Trophoblast cell (in vitro differentiated cells and primary cell): ENCODE measurements around the gene ZBTB20.

Source experiments
- DNase-seq, 2 donors: peaks; one replicate each; pipeline ENCODE4 v3.0.0-alpha.2; 2016
- H2AFZ ChIP-seq: 2 replicates; pipeline ENCODE4 v1.6.1; 2013; ENCODE audit warnings: low read length, moderate library complexity, mild to moderate bottlenecking; ENCODE audit not compliant: insufficient read depth, poor library complexity
- H2AK5ac ChIP-seq: 2 replicates; pipeline ENCODE4 v1.6.1; 2013; ENCODE audit warnings: mild to moderate bottlenecking, low read length
- H2BK120ac ChIP-seq: 2 replicates; pipeline ENCODE4 v1.6.1; 2013; ENCODE audit warnings: low read length, mild to moderate bottlenecking, moderate library complexity; ENCODE audit not compliant: insufficient read depth, poor library complexity
- H2BK12ac ChIP-seq: 2 replicates; pipeline ENCODE4 v1.6.1; 2013; ENCODE audit warnings: mild to moderate bottlenecking, low read length, moderate library complexity
- H2BK5ac ChIP-seq: 2 replicates; pipeline ENCODE4 v1.6.1; 2013; ENCODE audit warnings: low read length, low read depth, moderate library complexity, mild to moderate bottlenecking; ENCODE audit not compliant: poor library complexity
- H3K14ac ChIP-seq: 2 replicates; pipeline ENCODE4 v1.6.1; 2013; ENCODE audit warnings: mild to moderate bottlenecking, low read length
- H3K18ac ChIP-seq: 2 replicates; pipeline ENCODE4 v1.6.1; 2013; ENCODE audit warnings: mild to moderate bottlenecking, low read length
- H3K23ac ChIP-seq: 2 replicates; pipeline ENCODE4 v1.6.1; 2013; ENCODE audit warnings: low read length
- H3K27ac ChIP-seq: 2 replicates; pipeline ENCODE4 v1.5.1; 2013; ENCODE audit warnings: low read depth, mild to moderate bottlenecking, inconsistent platforms, low read length, moderate library complexity
- H3K27me3 ChIP-seq: 2 replicates; pipeline ENCODE4 v1.6.1; 2013; ENCODE audit warnings: inconsistent platforms, mild to moderate bottlenecking, low read length, moderate library complexity; ENCODE audit not compliant: insufficient read depth
- H3K36me3 ChIP-seq, 2 experiments: 1 replicate in 1 of 2; 2 replicates in 1 of 2; pipeline ENCODE4 v1.6.1; 2013; ENCODE audit warnings: low read length in 2 of 2, mild to moderate bottlenecking in 2 of 2, moderate library complexity in 1 of 2; ENCODE audit not compliant: insufficient read depth in 2 of 2, control insufficient read depth in 1 of 2
- H3K4ac ChIP-seq: 2 replicates; pipeline ENCODE4 v1.6.1; 2013; ENCODE audit warnings: low read depth, mild to moderate bottlenecking, low read length, moderate library complexity
- H3K4me1 ChIP-seq, 2 experiments: 1 replicate in 1 of 2; 2 replicates in 1 of 2; pipeline ENCODE4 v1.6.1; 2013; ENCODE audit warnings: low read length in 2 of 2, mild to moderate bottlenecking in 2 of 2, moderate library complexity in 1 of 2; ENCODE audit not compliant: insufficient read depth in 2 of 2, control insufficient read depth in 1 of 2
- H3K4me2 ChIP-seq: 2 replicates; pipeline ENCODE4 v1.6.1; 2013; ENCODE audit warnings: inconsistent platforms, mild to moderate bottlenecking, low read length, moderate library complexity
- H3K4me3 ChIP-seq: 2 replicates; pipeline ENCODE4 v1.5.1; 2013; ENCODE audit warnings: mild to moderate bottlenecking, low read depth, low read length, inconsistent platforms
- H3K79me1 ChIP-seq: one replicate; pipeline ENCODE4 v1.6.1; 2013; ENCODE audit warnings: low read length
- H3K79me2 ChIP-seq: 2 replicates; pipeline ENCODE4 v1.6.1; 2013; ENCODE audit warnings: low read length, mild to moderate bottlenecking; ENCODE audit not compliant: control insufficient read depth, insufficient read depth, poor library complexity
- H3K9ac ChIP-seq: 2 replicates; pipeline ENCODE4 v1.6.1; 2013; ENCODE audit warnings: mild to moderate bottlenecking, low read length
- H3K9me3 ChIP-seq: 2 replicates; pipeline ENCODE4 v1.6.1; 2013; ENCODE audit warnings: low read depth, mild to moderate bottlenecking, control low read depth, inconsistent platforms, low read length; ENCODE audit not compliant: insufficient read depth
- H4K12ac ChIP-seq: 2 replicates; pipeline ENCODE4 v1.6.1; 2013; ENCODE audit warnings: low read depth, mild to moderate bottlenecking, low read length, moderate library complexity
- H4K8ac ChIP-seq: 2 replicates; pipeline ENCODE4 v1.6.1; 2013; ENCODE audit warnings: low read depth, mild to moderate bottlenecking, low read length, moderate library complexity
- H4K91ac ChIP-seq: one replicate; pipeline ENCODE4 v1.6.1; 2013; ENCODE audit warnings: low read depth, mild to moderate bottlenecking, low read length, moderate library complexity
- WGBS: extraction: QIAGEN DNeasy Blood & Tissue Kit; methylation state at CpG from one replicate; pipeline ENCODE4 v1.1.7; 2013; ENCODE audit warnings: missing lambda C conversion rate; ENCODE audit not compliant: insufficient read length, insufficient coverage; ENCODE audit errors: extremely low coverage; 5-methylcytosine and 5-hydroxymethylcytosine counted together

The ZBTB20 gene

GRCh38 chr3:114721864-114722263, 425.2 kb downstream of the ZBTB20 start:
- H2AK5ac ChIP-seq, result no peak overlapping the region
- no peak overlapping the region for H2AFZ ChIP-seq
- H3K9me3 ChIP-seq, result no peaks in the 10 kb centered on the region
- H3K9ac ChIP-seq, result no peak overlapping the region
- H4K12ac ChIP-seq, result no peak overlapping the region
- H3K36me3 ChIP-seq, result no peaks in the 10 kb centered on the region
- H4K8ac ChIP-seq, result no peak overlapping the region
- H3K23ac ChIP-seq, result no peak overlapping the region
- no peaks in the 10 kb centered on the region for H3K79me1 ChIP-seq
- H2BK12ac ChIP-seq, result no peak overlapping the region
- no peak overlapping the region for H3K4ac ChIP-seq
- DNase-seq, result no peak
- H2BK5ac ChIP-seq, result no peak overlapping the region
- no peak overlapping the region for H3K4me2 ChIP-seq
- no CpG with 5 or more reads among the region's 2 CpGs for WGBS
- H2BK120ac ChIP-seq, result no peak overlapping the region
- no peaks in the 10 kb centered on the region for H3K79me2 ChIP-seq
- H3K4me1 ChIP-seq, result no peaks in the 10 kb centered on the region
- no peak overlapping the region for H3K27ac ChIP-seq
- H4K91ac ChIP-seq, result no peak overlapping the region
- H3K18ac ChIP-seq, result no peak overlapping the region
- no peaks in the 10 kb centered on the region for H3K27me3 ChIP-seq
- no peak overlapping the region for H3K14ac ChIP-seq
- H3K4me3 ChIP-seq, result no peak overlapping the region

- Histone ChIP-seq H3K4me3 (no peak overlapping the region), H3K18ac (no peak overlapping the region), H3K14ac (no peak overlapping the region), H2AK5ac (no peak overlapping the region), H2BK12ac (no peak overlapping the region), H3K27me3 (no peaks in the 10 kb centered on the region), H4K91ac (no peak overlapping the region), H3K9me3 (no peaks in the 10 kb centered on the region), H2BK120ac (no peak overlapping the region), H3K79me2 (no peaks in the 10 kb centered on the region), H3K36me3 (no peaks in the 10 kb centered on the region), H3K9ac (no peak overlapping the region), H2AFZ (no peak overlapping the region), H3K79me1 (no peaks in the 10 kb centered on the region), H4K8ac (no peak overlapping the region), H3K23ac (no peak overlapping the region), H3K27ac (no peak overlapping the region), H3K4me1 (no peaks in the 10 kb centered on the region), H3K4ac (no peak overlapping the region), H2BK5ac (no peak overlapping the region), H3K4me2 (no peak overlapping the region), H4K12ac (no peak overlapping the region)
- no CpG with 5 or more reads among the region's 3 CpGs for WGBS
- no peak for DNase-seq
Measured at GRCh38 chr3:114721209-114721608, 425.9 kb downstream of the ZBTB20 start.

- Histone ChIP-seq H4K12ac (no peak overlapping the region), H4K91ac (no peak overlapping the region)
- DNase-seq, result no peak
Measured at GRCh38 chr3:114718898-114719210, 428.2 kb downstream of the ZBTB20 start.

GRCh38 chr3:114718071-114718897, 428.8 kb downstream of the ZBTB20 start:
- Histone ChIP-seq H3K14ac (no peak overlapping the region), H3K4ac (no peak overlapping the region), H3K4me2 (no peak overlapping the region), H3K23ac (no peak overlapping the region), H3K79me1 (no peaks in the 10 kb centered on the region), H3K36me3 (no peaks in the 10 kb centered on the region), H2BK5ac (no peak overlapping the region), H3K9ac (no peak overlapping the region), H3K18ac (no peak overlapping the region), H2AK5ac (no peak overlapping the region), H3K4me3 (no peak overlapping the region), H3K79me2 (no peaks in the 10 kb centered on the region), H3K27ac (no peak overlapping the region), H3K27me3 (no peaks in the 10 kb centered on the region), H2AFZ (no peak overlapping the region), H2BK120ac (no peak overlapping the region), H2BK12ac (no peak overlapping the region), H4K91ac (no peak overlapping the region), H4K12ac (no peak overlapping the region), H3K9me3 (no peaks in the 10 kb centered on the region), H3K4me1 (no peaks in the 10 kb centered on the region), H4K8ac (no peak overlapping the region)
- DNase-seq, result no peak
- WGBS, result no CpG with 5 or more reads among the region's 7 CpGs

More at GRCh38 chr3:114718898-114719210, 428.2 kb downstream of the ZBTB20 start:
- Histone ChIP-seq H2BK5ac (no peak overlapping the region), H2AK5ac (no peak overlapping the region), H3K23ac (no peak overlapping the region), H3K36me3 (no peaks in the 10 kb centered on the region), H3K4me2 (no peak overlapping the region), H3K79me2 (no peaks in the 10 kb centered on the region), H3K9ac (no peak overlapping the region), H4K8ac (no peak overlapping the region), H2BK12ac (no peak overlapping the region), H3K27me3 (no peaks in the 10 kb centered on the region), H2AFZ (no peak overlapping the region), H3K4me3 (no peak overlapping the region), H3K27ac (no peak overlapping the region), H2BK120ac (no peak overlapping the region), H3K14ac (no peak overlapping the region), H3K4me1 (no peaks in the 10 kb centered on the region), H3K4ac (no peak overlapping the region), H3K9me3 (no peaks in the 10 kb centered on the region), H3K18ac (no peak overlapping the region), H3K79me1 (no peaks in the 10 kb centered on the region)
- no CpG with 5 or more reads among the region's 1 CpG for WGBS
